HFFc6 (cell line): ENCODE data around the gene HECTD4. TPM values are rescaled to one million over a fixed set of nuclear protein-coding genes. Genes with fewer than 3 reads are reported as not detected.
"Not testable (repeated sequence)": the region's sequence is repeated elsewhere in the genome, so short reads cannot be mapped to it uniquely, and the experiment has no call there.

ENCODE experiments used
- DNase-seq: peaks from one replicate; pipeline ENCODE4 v3.0.0-alpha.2; 2018
- H3K27ac Mint-ChIP-seq: 2 replicates; pipeline ENCODE4 v1.8.0; 2020; ENCODE audit warnings: mild to moderate bottlenecking, mixed read lengths
- H3K27me3 Mint-ChIP-seq: 2 replicates; pipeline ENCODE4 v1.8.0; 2021; ENCODE audit warnings: mild to moderate bottlenecking, moderate library complexity, mixed read lengths; ENCODE audit not compliant: insufficient read depth
- H3K36me3 Mint-ChIP-seq: 2 replicates; pipeline ENCODE4 v1.8.0; 2021; ENCODE audit warnings: low read depth, mixed read lengths
- H3K4me1 Mint-ChIP-seq: 2 replicates; pipeline ENCODE4 v1.8.0; 2020; ENCODE audit warnings: low read depth, mixed read lengths
- H3K4me3 Mint-ChIP-seq: 2 replicates; pipeline ENCODE4 v1.8.0; 2020; ENCODE audit warnings: mild to moderate bottlenecking, moderate library complexity, mixed read lengths
- H3K9me3 Mint-ChIP-seq: 2 replicates; pipeline ENCODE4 v1.8.0; 2020; ENCODE audit warnings: mild to moderate bottlenecking, mixed read lengths
- CTCF ChIP-seq: fragments of 200-600 bp; sonication (generic); IDR thresholded peaks from 2 replicates; pipeline ENCODE4 v1.5.0; 2021; ENCODE audit warnings: antibody characterized with exemption, mild to moderate bottlenecking
- total RNA-seq, 6 experiments: library from RNA; stranded (reverse); fragmentation: NEBNext Ultra II Directional; extraction: Animal tissue kit (Norgen Biotek cat#: 25700); gene quantifications; 2 replicates in 1 of 6; 3 replicates in 5 of 6; pipeline ENCODE4 v1.2.3, GENCODE V29; 2021

HECTD4 gene
- total RNA-seq, 6 experiments from 2014 or later: 15.7 to 22.5 (median 18.5) TPM

- Mint-ChIP-seq H3K27ac (no peak overlapping the region), H3K9me3 (no peaks in the 10 kb centered on the region)
- no peak for TF ChIP-seq CTCF
Measured at GRCh38 chr12:112344220-112344619, 38.0 kb downstream of the HECTD4 start.

GRCh38 chr12:112342587-112342986, 39.6 kb downstream of the HECTD4 start:
- TF ChIP-seq CTCF: no peak
- Mint-ChIP-seq H3K27me3 (no peaks in the 10 kb centered on the region; the same call in 1 of the 2 replicates), H3K9me3 (no peaks in the 10 kb centered on the region), H3K36me3 (no peaks in the 10 kb centered on the region; the same call in 1 of the 2 replicates), H3K27ac (no peak overlapping the region), H3K4me3 (no peak overlapping the region), H3K4me1 (peaks cover 13% of the 10 kb centered on the region)
- DNase-seq: no peak

More at GRCh38 chr12:112344220-112344619, 38.0 kb downstream of the HECTD4 start:
- H3K27me3 Mint-ChIP-seq: no peaks in the 10 kb centered on the region; the same call in 1 of the 2 replicates
- H3K4me1 Mint-ChIP-seq: peaks cover 22% of the 10 kb centered on the region
- DNase-seq: no peak
- H3K4me3 Mint-ChIP-seq: no peak overlapping the region
- no peaks in the 10 kb centered on the region for H3K36me3 Mint-ChIP-seq

GRCh38 chr12:112341046-112341825, 41.0 kb downstream of the HECTD4 start:
- H3K4me1 Mint-ChIP-seq: peaks cover 3% of the 10 kb centered on the region
- no peak overlapping the region for H3K4me3 Mint-ChIP-seq
- no peak overlapping the region for H3K27ac Mint-ChIP-seq
- H3K27me3 Mint-ChIP-seq: no peaks in the 10 kb centered on the region; the same call in 1 of the 2 replicates
- H3K36me3 Mint-ChIP-seq: no peaks in the 10 kb centered on the region; the same call in 1 of the 2 replicates
- TF ChIP-seq CTCF: no peak
- no peak for DNase-seq
- no peaks in the 10 kb centered on the region for H3K9me3 Mint-ChIP-seq

- Mint-ChIP-seq H3K4me3 (no peak overlapping the region), H3K4me1 (no peaks in the 10 kb centered on the region), H3K9me3 (no peaks in the 10 kb centered on the region), H3K27me3 (no peaks in the 10 kb centered on the region; the same call in 1 of the 2 replicates), H3K27ac (no peak overlapping the region), H3K36me3 (no peaks in the 10 kb centered on the region; the same call in 1 of the 2 replicates)
- no peak for DNase-seq
- no peak for TF ChIP-seq CTCF
Measured at GRCh38 chr12:112340230-112340629, 42.0 kb downstream of the HECTD4 start.

GRCh38 chr12:112334999-112335398, 47.2 kb downstream of the HECTD4 start:
- H3K9me3 Mint-ChIP-seq, DNase-seq, H3K27me3 Mint-ChIP-seq, H3K4me3 Mint-ChIP-seq, H3K4me1 Mint-ChIP-seq, H3K36me3 Mint-ChIP-seq, H3K27ac Mint-ChIP-seq: not testable (repeated sequence)

GRCh38 chr12:112333019-112333418, 49.2 kb downstream of the HECTD4 start:
- Mint-ChIP-seq H3K27me3 (no peaks in the 10 kb centered on the region; the same call in 1 of the 2 replicates), H3K27ac (no peak overlapping the region), H3K4me3 (no peak overlapping the region), H3K9me3 (no peaks in the 10 kb centered on the region), H3K4me1 (peaks cover 7% of the 10 kb centered on the region; the same call in 1 of the 2 replicates), H3K36me3 (no peaks in the 10 kb centered on the region; the same call in 1 of the 2 replicates)
- DNase-seq: no peak
- TF ChIP-seq CTCF: no peak
